Glutamatergic neuron (in vitro differentiated cells): ENCODE data around the gene KIF6. TPM values are rescaled to one million over a fixed set of nuclear protein-coding genes. Genes with fewer than 3 reads are reported as not detected.

Experiments
- DNase-seq: peaks from one replicate; pipeline ENCODE4 v3.0.0; 2022
- H3K27ac Mint-ChIP-seq: one replicate; pipeline ENCODE4 v1.8.0; 2020; ENCODE audit warnings: mild to moderate bottlenecking, mixed read lengths, inconsistent platforms; ENCODE audit not compliant: unreplicated experiment
- H3K27me3 Mint-ChIP-seq: one replicate; pipeline ENCODE4 v1.8.0; 2020; ENCODE audit warnings: mild to moderate bottlenecking, moderate library complexity, mixed read lengths, inconsistent platforms; ENCODE audit not compliant: unreplicated experiment
- H3K36me3 Mint-ChIP-seq: one replicate; pipeline ENCODE4 v1.8.0; 2020; ENCODE audit warnings: mild to moderate bottlenecking, mixed read lengths, inconsistent platforms; ENCODE audit not compliant: unreplicated experiment
- H3K4me1 Mint-ChIP-seq: one replicate; pipeline ENCODE4 v1.8.0; 2020; ENCODE audit warnings: mild to moderate bottlenecking, low read depth, mixed read lengths, inconsistent platforms; ENCODE audit not compliant: unreplicated experiment
- H3K4me3 Mint-ChIP-seq: one replicate; pipeline ENCODE4 v1.8.0; 2020; ENCODE audit warnings: mild to moderate bottlenecking, mixed read lengths, inconsistent platforms; ENCODE audit not compliant: unreplicated experiment
- H3K9me3 Mint-ChIP-seq: one replicate; pipeline ENCODE4 v1.8.0; 2020; ENCODE audit warnings: mild to moderate bottlenecking, moderate library complexity, mixed read lengths, inconsistent platforms; ENCODE audit not compliant: unreplicated experiment
- CTCF ChIP-seq: fragments of 200-600 bp; sonication (generic); IDR thresholded peaks from one replicate; pipeline ENCODE4 v1.5.0; 2021; ENCODE audit not compliant: partially characterized antibody, unreplicated experiment
- total RNA-seq: library from RNA; stranded (reverse); fragmentation: NEBNext Ultra II Directional; extraction: Animal tissue kit (Norgen Biotek cat#: 25700); gene quantifications from one replicate; pipeline ENCODE4 v1.2.1, GENCODE V29; 2021; ENCODE audit not compliant: unreplicated experiment

The KIF6 gene
- total RNA-seq, 1 donor from 2014 or later, result 1.1 TPM

GRCh38 chr6:39432330-39433025 is 292.7 kb downstream of the KIF6 start:
- Mint-ChIP-seq H3K4me1 (peaks cover 1% of the 10 kb centered on the region), H3K27ac (no peak overlapping the region), H3K4me3 (no peak overlapping the region), H3K36me3 (peaks cover 13% of the 10 kb centered on the region), H3K27me3 (no peaks in the 10 kb centered on the region), H3K9me3 (no peaks in the 10 kb centered on the region)
- no peak for DNase-seq
- no peak for TF ChIP-seq CTCF

DNA sequence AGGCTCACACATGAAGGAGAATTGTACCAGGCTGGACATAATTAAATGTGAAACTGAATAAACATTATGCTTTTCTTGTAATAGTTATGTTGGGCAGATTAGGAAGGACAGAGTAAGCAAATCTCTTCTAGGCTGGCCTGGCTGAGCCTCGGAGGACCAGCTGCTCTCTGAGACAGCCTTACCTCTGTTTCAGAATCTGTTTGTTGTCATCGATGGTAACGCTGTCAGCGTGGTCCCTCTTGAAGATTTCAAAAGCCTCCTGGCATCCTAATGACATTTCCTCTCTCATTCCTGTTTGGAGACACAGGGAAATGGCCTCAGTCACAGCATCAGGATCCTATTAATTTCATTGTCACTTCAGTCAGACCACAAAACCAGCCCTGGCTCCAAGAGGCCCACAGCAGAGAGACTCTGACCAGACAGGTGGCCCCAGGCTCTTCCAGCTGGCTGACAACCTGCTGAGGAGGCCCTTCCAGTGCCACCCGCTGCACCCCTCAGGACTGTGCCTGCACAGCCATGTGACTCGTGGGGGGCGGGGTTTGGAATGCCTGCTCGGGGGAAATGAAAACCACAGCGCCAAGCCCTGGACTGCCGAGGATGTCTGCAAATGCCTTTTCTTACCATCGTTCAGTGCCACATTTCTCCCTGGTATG is 294.2 kb downstream of the KIF6 start:
- no peak overlapping the region for H3K4me3 Mint-ChIP-seq
- H3K4me1 Mint-ChIP-seq, result peaks cover 1% of the 10 kb centered on the region
- H3K36me3 Mint-ChIP-seq, result peaks cover 4% of the 10 kb centered on the region
- TF ChIP-seq CTCF, result no peak
- H3K9me3 Mint-ChIP-seq, result no peaks in the 10 kb centered on the region
- H3K27ac Mint-ChIP-seq, result no peak overlapping the region
- no peaks in the 10 kb centered on the region for H3K27me3 Mint-ChIP-seq
- DNase-seq, result peak; percentile 38

GRCh38 chr6:39430446-39430845 is 294.8 kb downstream of the KIF6 start:
- Mint-ChIP-seq H3K9me3 (no peaks in the 10 kb centered on the region), H3K27ac (no peak overlapping the region), H3K27me3 (no peaks in the 10 kb centered on the region), H3K36me3 (no peaks in the 10 kb centered on the region), H3K4me1 (peaks cover 1% of the 10 kb centered on the region), H3K4me3 (no peak overlapping the region)
- no peak for TF ChIP-seq CTCF
- DNase-seq, result no peak

- H3K4me3 Mint-ChIP-seq, result no peak overlapping the region
- TF ChIP-seq CTCF, result no peak
- no peaks in the 10 kb centered on the region for H3K27me3 Mint-ChIP-seq
- peaks cover 1% of the 10 kb centered on the region for H3K4me1 Mint-ChIP-seq
- DNase-seq, result no peak
- no peaks in the 10 kb centered on the region for H3K9me3 Mint-ChIP-seq
- no peak overlapping the region for H3K27ac Mint-ChIP-seq
- no peaks in the 10 kb centered on the region for H3K36me3 Mint-ChIP-seq
Measured at GRCh38 chr6:39428816-39429215, 296.4 kb downstream of the KIF6 start.

- Mint-ChIP-seq H3K9me3 (no peaks in the 10 kb centered on the region), H3K36me3 (no peaks in the 10 kb centered on the region)
Measured at GRCh38 chr6:39428152-39428551, 297.1 kb downstream of the KIF6 start.

More at GRCh38 chr6:39428152-39428551, 297.1 kb downstream of the KIF6 start:
- no peak for DNase-seq
- peaks cover 1% of the 10 kb centered on the region for H3K4me1 Mint-ChIP-seq
- no peak overlapping the region for H3K4me3 Mint-ChIP-seq
- TF ChIP-seq CTCF, result no peak
- no peak overlapping the region for H3K27ac Mint-ChIP-seq
- H3K27me3 Mint-ChIP-seq, result no peaks in the 10 kb centered on the region
